Fibroblast of lung (primary cell): ENCODE measurements around the gene RAPGEF5.

ENCODE experiments used
- CTCF ChIP-seq, 2 donors: IDR thresholded peaks in 1 of 2; conservative IDR thresholded peaks in 1 of 2; 1 replicate in 1 of 2; 2 replicates in 1 of 2; pipeline ENCODE4 v1.5.1; 2011 to 2012; ENCODE audit warnings: low read length in 2 of 2, control low read depth in 1 of 2, inconsistent platforms in 1 of 2, low read depth in 1 of 2, mild to moderate bottlenecking in 1 of 2
- EZH2 ChIP-seq: IDR thresholded peaks from 2 replicates; pipeline ENCODE4 v1.5.1; 2012; ENCODE audit warnings: low read length, control low read depth, mild to moderate bottlenecking; ENCODE audit errors: missing control alignments

DNA sequence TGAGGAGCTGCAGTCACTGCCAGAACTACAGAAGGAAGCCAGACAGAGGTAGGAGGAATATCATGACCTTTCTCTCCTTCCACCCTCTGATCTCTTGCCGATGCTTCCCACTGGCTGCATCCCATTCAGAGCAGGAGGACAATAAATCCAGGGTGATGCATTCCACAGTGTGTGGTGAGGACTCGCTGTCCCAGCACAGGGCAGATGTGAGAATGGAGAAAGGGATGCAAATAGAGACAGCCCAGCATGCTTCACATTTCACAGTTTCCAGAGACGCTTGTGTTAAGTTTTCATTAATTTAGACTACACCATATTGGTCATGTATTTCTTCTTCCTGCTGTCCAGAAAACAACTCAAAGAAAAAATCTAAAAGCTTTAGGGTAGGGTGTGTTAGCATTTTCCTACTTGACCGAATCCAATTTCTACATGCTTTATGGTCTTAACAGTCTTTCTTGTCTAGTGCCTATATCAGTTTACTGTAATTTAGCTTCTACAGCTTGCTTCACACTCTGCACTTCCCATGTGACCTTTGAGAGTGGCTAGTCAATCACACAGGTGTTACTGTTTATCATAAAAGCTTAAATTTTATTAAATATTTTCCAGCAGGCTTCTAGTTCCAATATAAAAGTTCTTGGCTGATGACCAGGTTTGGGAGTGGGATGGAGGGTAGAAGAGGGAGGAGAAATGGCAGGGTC is 155.6 kb downstream of the RAPGEF5 start:
- TF ChIP-seq CTCF (conservative IDR thresholded peaks at IDR 0.05 in 1 of 2, IDR thresholded peaks at IDR 0.05 in 1 of 2; ENCODE audit: low read depth in 1 of 2, low read length in 2 of 2): no peak
- no peak for TF ChIP-seq EZH2
